ENCODE measurements around the gene REEP5. TPM values are rescaled to one million over a fixed set of nuclear protein-coding genes. Genes with fewer than 3 reads are reported as not detected.

The REEP5 gene
- total RNA-seq, 1 donor from 2014 or later, result 120 TPM

GRCh38 chr5:112917453-112917995 is 4.5 kb downstream of the REEP5 start:
- peaks cover 11% of the 10 kb centered on the region for H3K4me1 ChIP-seq (ENCODE audit: insufficient read depth, low read length)
- H3K79me2 ChIP-seq (ENCODE audit: insufficient read depth, low read length), result peaks cover 72% of the 10 kb centered on the region
- no peak for TF ChIP-seq EZH2 (IDR thresholded peaks at IDR 0.05; ENCODE audit: insufficient read depth, low read length)
- TF ChIP-seq, protein P1, sequence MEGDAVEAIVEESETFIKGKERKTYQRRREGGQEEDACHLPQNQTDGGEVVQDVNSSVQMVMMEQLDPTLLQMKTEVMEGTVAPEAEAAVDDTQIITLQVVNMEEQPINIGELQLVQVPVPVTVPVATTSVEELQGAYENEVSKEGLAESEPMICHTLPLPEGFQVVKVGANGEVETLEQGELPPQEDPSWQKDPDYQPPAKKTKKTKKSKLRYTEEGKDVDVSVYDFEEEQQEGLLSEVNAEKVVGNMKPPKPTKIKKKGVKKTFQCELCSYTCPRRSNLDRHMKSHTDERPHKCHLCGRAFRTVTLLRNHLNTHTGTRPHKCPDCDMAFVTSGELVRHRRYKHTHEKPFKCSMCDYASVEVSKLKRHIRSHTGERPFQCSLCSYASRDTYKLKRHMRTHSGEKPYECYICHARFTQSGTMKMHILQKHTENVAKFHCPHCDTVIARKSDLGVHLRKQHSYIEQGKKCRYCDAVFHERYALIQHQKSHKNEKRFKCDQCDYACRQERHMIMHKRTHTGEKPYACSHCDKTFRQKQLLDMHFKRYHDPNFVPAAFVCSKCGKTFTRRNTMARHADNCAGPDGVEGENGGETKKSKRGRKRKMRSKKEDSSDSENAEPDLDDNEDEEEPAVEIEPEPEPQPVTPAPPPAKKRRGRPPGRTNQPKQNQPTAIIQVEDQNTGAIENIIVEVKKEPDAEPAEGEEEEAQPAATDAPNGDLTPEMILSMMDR (IDR thresholded peaks at IDR 0.05; ENCODE audit: insufficient read depth, low read depth, low read length), result peak; percentile 16
- Mint-ChIP-seq H3K9me3 (ENCODE audit: unreplicated experiment) (no peaks in the 10 kb centered on the region), H3K27ac (ENCODE audit: unreplicated experiment) (no peak overlapping the region), H3K4me1 (ENCODE audit: low read depth, unreplicated experiment) (peaks cover 30% of the 10 kb centered on the region), H3K36me3 (ENCODE audit: low read depth, unreplicated experiment) (peaks cover 8% of the 10 kb centered on the region), H3K4me3 (ENCODE audit: unreplicated experiment) (no peak overlapping the region), H3K27me3 (ENCODE audit: low read depth, unreplicated experiment) (no peaks in the 10 kb centered on the region)
- H4K20me1 ChIP-seq (ENCODE audit: insufficient read depth, low read length), result peaks cover 56% of the 10 kb centered on the region
- FAIRE-seq (no peak), DNase-seq (ENCODE audit: low read depth) (no peak)
- H3K9ac ChIP-seq (ENCODE audit: low read length), result no peak overlapping the region
- no peaks in the 10 kb centered on the region for H3K27me3 ChIP-seq (ENCODE audit: insufficient read depth, low read length)
- H3K27ac ChIP-seq (ENCODE audit: low read depth, low read length), result no peak overlapping the region
- no peaks in the 10 kb centered on the region for H3K9me3 ChIP-seq (ENCODE audit: insufficient read depth, low read depth, low read length)
- peaks cover 23% of the 10 kb centered on the region for H3K36me3 ChIP-seq (ENCODE audit: insufficient read depth, low read length)
- H2AFZ ChIP-seq (ENCODE audit: low read depth, low read length), result no peak overlapping the region
- no peak overlapping the region for H3K4me3 ChIP-seq (ENCODE audit: insufficient read depth, low read depth, low read length)
- H3K4me2 ChIP-seq (ENCODE audit: low read length), result no peak overlapping the region

DNA sequence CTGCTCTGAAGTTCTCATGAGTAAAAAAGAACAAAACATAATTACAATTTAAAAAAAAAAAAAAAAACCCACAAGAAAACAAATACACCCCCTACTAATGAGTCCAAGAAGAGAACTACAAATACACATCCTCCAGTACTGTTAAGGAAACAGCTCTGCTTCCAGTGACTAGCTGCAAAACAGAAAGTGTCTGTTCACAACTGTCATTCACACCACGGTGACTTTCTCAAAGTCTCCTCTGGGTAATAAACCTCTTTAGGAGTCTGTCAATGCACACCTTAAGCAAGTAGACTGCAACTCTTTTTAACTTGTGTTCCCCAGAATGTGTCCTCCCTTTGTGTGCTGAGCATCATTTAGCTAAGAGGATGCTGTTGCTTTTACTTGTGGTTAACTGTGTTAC is 6.2 kb downstream of the REEP5 start:
- H3K36me3 ChIP-seq (ENCODE audit: insufficient read depth, low read length), result peaks cover 24% of the 10 kb centered on the region
- H3K9me3 Mint-ChIP-seq (ENCODE audit: unreplicated experiment), result no peaks in the 10 kb centered on the region
- peaks cover 62% of the 10 kb centered on the region for H4K20me1 ChIP-seq (ENCODE audit: insufficient read depth, low read length)
- H3K4me2 ChIP-seq (ENCODE audit: low read length), result no peak overlapping the region
- H3K36me3 Mint-ChIP-seq (ENCODE audit: low read depth, unreplicated experiment), result peaks cover 8% of the 10 kb centered on the region
- no peak overlapping the region for H3K9ac ChIP-seq (ENCODE audit: low read length)
- no peak overlapping the region for H3K4me3 ChIP-seq (ENCODE audit: insufficient read depth, low read depth, low read length)
- H3K79me2 ChIP-seq (ENCODE audit: insufficient read depth, low read length), result peaks cover 78% of the 10 kb centered on the region
- DNase-seq (ENCODE audit: low read depth) (no peak), FAIRE-seq (no peak)
- H3K4me3 Mint-ChIP-seq (ENCODE audit: unreplicated experiment), result no peak overlapping the region
- H3K27me3 ChIP-seq (ENCODE audit: insufficient read depth, low read length), result no peaks in the 10 kb centered on the region
- H2AFZ ChIP-seq (ENCODE audit: low read depth, low read length), result no peak overlapping the region
- H3K27ac ChIP-seq (ENCODE audit: low read depth, low read length), result no peak overlapping the region
- peaks cover 30% of the 10 kb centered on the region for H3K4me1 Mint-ChIP-seq (ENCODE audit: low read depth, unreplicated experiment)
- H3K27ac Mint-ChIP-seq (ENCODE audit: unreplicated experiment), result no peak overlapping the region
- H3K4me1 ChIP-seq (ENCODE audit: insufficient read depth, low read length), result peaks cover 10% of the 10 kb centered on the region
- no peak for TF ChIP-seq EZH2 (IDR thresholded peaks at IDR 0.05; ENCODE audit: insufficient read depth, low read length)
- TF ChIP-seq, protein P1 (IDR thresholded peaks at IDR 0.05; ENCODE audit: insufficient read depth, low read depth, low read length), result no peak
- no peaks in the 10 kb centered on the region for H3K27me3 Mint-ChIP-seq (ENCODE audit: low read depth, unreplicated experiment)
- no peaks in the 10 kb centered on the region for H3K9me3 ChIP-seq (ENCODE audit: insufficient read depth, low read depth, low read length)

- H3K27ac ChIP-seq (ENCODE audit: low read depth, low read length), result no peak overlapping the region
- peak overlapping the region; percentile 5 for H3K4me2 ChIP-seq (ENCODE audit: low read length)
- H3K9ac ChIP-seq (ENCODE audit: low read length), result no peak overlapping the region
- H3K4me1 ChIP-seq (ENCODE audit: insufficient read depth, low read length), result peaks cover 6% of the 10 kb centered on the region
- H4K20me1 ChIP-seq (ENCODE audit: insufficient read depth, low read length), result peaks cover 66% of the 10 kb centered on the region
- no peaks in the 10 kb centered on the region for H3K9me3 ChIP-seq (ENCODE audit: insufficient read depth, low read depth, low read length)
- peaks cover 25% of the 10 kb centered on the region for H3K4me1 Mint-ChIP-seq (ENCODE audit: low read depth, unreplicated experiment)
- peaks cover 77% of the 10 kb centered on the region for H3K79me2 ChIP-seq (ENCODE audit: insufficient read depth, low read length)
- peak overlapping the region; percentile 3 for H3K27ac Mint-ChIP-seq (ENCODE audit: unreplicated experiment)
- H2AFZ ChIP-seq (ENCODE audit: low read depth, low read length), result no peak overlapping the region
- no peaks in the 10 kb centered on the region for H3K27me3 Mint-ChIP-seq (ENCODE audit: low read depth, unreplicated experiment)
- no peaks in the 10 kb centered on the region for H3K9me3 Mint-ChIP-seq (ENCODE audit: unreplicated experiment)
- H3K4me3 ChIP-seq (ENCODE audit: insufficient read depth, low read depth, low read length), result no peak overlapping the region
- H3K36me3 ChIP-seq (ENCODE audit: insufficient read depth, low read length), result peaks cover 26% of the 10 kb centered on the region
- peak; percentile 47 for DNase-seq (ENCODE audit: low read depth)
- TF ChIP-seq, protein P1 (IDR thresholded peaks at IDR 0.05; ENCODE audit: insufficient read depth, low read depth, low read length), result no peak
- TF ChIP-seq EZH2 (IDR thresholded peaks at IDR 0.05; ENCODE audit: insufficient read depth, low read length), result no peak
- no peaks in the 10 kb centered on the region for H3K27me3 ChIP-seq (ENCODE audit: insufficient read depth, low read length)
- peak overlapping the region; percentile 63 for H3K4me3 Mint-ChIP-seq (ENCODE audit: unreplicated experiment)
- peaks cover 10% of the 10 kb centered on the region for H3K36me3 Mint-ChIP-seq (ENCODE audit: low read depth, unreplicated experiment)
- FAIRE-seq, result no peak
These were observed 7.4 kb downstream of the REEP5 start for GRCh38 chr5:112914584-112914983.
